HepG2 (cell line): Measurements from ENCODE around the gene MYLK.

Experiments used
- ESRRA ChIP-seq: sonication (generic); formaldehyde crosslinking; IDR thresholded peaks from 2 replicates; pipeline ENCODE4 v1.5.1; 2020; ENCODE audit warnings: mild to moderate bottlenecking, low read depth, missing genetic modification reagents
- ZNF121 ChIP-seq: sonication (generic); formaldehyde crosslinking; IDR thresholded peaks from 2 replicates; pipeline ENCODE4 v1.5.0; 2020; ENCODE audit warnings: mild to moderate bottlenecking, missing genetic modification reagents

- TF ChIP-seq ZNF121 (CRISPR knock-in tag) (no peak), ESRRA (CRISPR knock-in tag) (no peak)
Observed at GRCh38 chr3:123682302-123682701, 201.8 kb downstream of the MYLK start.
